Activated CD4-positive, alpha-beta T cell treated with anti-CD3 and anti-CD28 coated beads for 36 hours (primary cell): ENCODE results near the gene CRACR2B. TPM values are rescaled to one million over a fixed set of nuclear protein-coding genes. Genes with fewer than 3 reads are reported as not detected.
A peak's percentile ranks its signal among the peaks of the same experiment; 100 is the strongest.

Source experiments
- ATAC-seq: fragments of 200-7000 bp; cut with Tn5 transposase; one replicate; pipeline ENCODE4 v1.10.0; 2021; ENCODE audit warnings: mild to moderate bottlenecking, moderate library complexity
- CTCF ChIA-PET: fragments of 350-600 bp; sonication (Branson Sonifier 250); formaldehyde crosslinking; loops from one replicate; lab custom pipeline; 2021; ENCODE audit warnings: antibody characterized with exemption; lab: Charles Lee
- POLR2A ChIA-PET: fragments of 350-600 bp; sonication (Branson Sonifier 250); formaldehyde crosslinking; loops from one replicate; lab custom pipeline; 2021; ENCODE audit warnings: antibody characterized with exemption, inconsistent platforms; lab: Charles Lee
- DNase-seq: peaks from one replicate; pipeline ENCODE4 v3.0.0-alpha.2; 2020
- H3K27ac Mint-ChIP-seq: one replicate; pipeline ENCODE4 v1.8.0; 2021; ENCODE audit warnings: mixed read lengths
- H3K27me3 Mint-ChIP-seq: one replicate; pipeline ENCODE4 v1.8.0; 2021; ENCODE audit warnings: mixed read lengths
- H3K36me3 Mint-ChIP-seq: one replicate; pipeline ENCODE4 v1.8.0; 2021; ENCODE audit warnings: low read depth, mixed read lengths
- H3K4me1 Mint-ChIP-seq: one replicate; pipeline ENCODE4 v1.8.0; 2021; ENCODE audit warnings: mixed read lengths
- H3K4me3 Mint-ChIP-seq: one replicate; pipeline ENCODE4 v1.8.0; 2021; ENCODE audit warnings: mild to moderate bottlenecking, moderate library complexity, mixed read lengths
- H3K9me3 Mint-ChIP-seq: one replicate; pipeline ENCODE4 v1.8.0; 2021; ENCODE audit warnings: low read depth, mixed read lengths
- intact Hi-C, 2 experiments: fragments of 100-400 bp; cut with DNase I in 1 of 2; cut with micrococcal nuclease in 1 of 2; formaldehyde crosslinking; loops; one replicate each; pipeline versions ENCODE4 v1.14.2 to v1.15.1; 2022 to 2024; cut with DNase I, micrococcal nuclease
- total RNA-seq, 2 experiments: library from RNA; stranded (reverse); gene quantifications; one replicate each; pipeline ENCODE4 v1.2.3, GENCODE V29; 2021

Gene CRACR2B
- total RNA-seq, 2 experiments from 2014 or later = 0.33 to 0.50 TPM

- H3K27me3 Mint-ChIP-seq = no peaks in the 10 kb centered on the region
- intact Hi-C loops = no loop called here
- no peaks in the 10 kb centered on the region for H3K9me3 Mint-ChIP-seq
- CTCF ChIA-PET = no interaction called here
- DNase-seq (no peak), ATAC-seq (no peak)
- H3K4me3 Mint-ChIP-seq = no peak overlapping the region
- H3K36me3 Mint-ChIP-seq = peaks cover 25% of the 10 kb centered on the region
- peaks cover 25% of the 10 kb centered on the region for H3K4me1 Mint-ChIP-seq
- H3K27ac Mint-ChIP-seq = no peak overlapping the region
- POLR2A ChIA-PET = no interaction called here
Measured at GRCh38 chr11:815675-816432, 11.9 kb upstream of the CRACR2B start.

- ATAC-seq (no peak), DNase-seq (no peak)
- peaks cover 23% of the 10 kb centered on the region for H3K4me1 Mint-ChIP-seq
- H3K27me3 Mint-ChIP-seq = no peaks in the 10 kb centered on the region
- H3K36me3 Mint-ChIP-seq = peaks cover 20% of the 10 kb centered on the region
- ChIA-PET POLR2A (no interaction called here), CTCF (no interaction called here)
- intact Hi-C loops = no loop called here
- no peak overlapping the region for H3K4me3 Mint-ChIP-seq
- H3K27ac Mint-ChIP-seq = no peak overlapping the region
- H3K9me3 Mint-ChIP-seq = no peaks in the 10 kb centered on the region
Measured at GRCh38 chr11:816433-816779, 11.3 kb upstream of the CRACR2B start.

- ChIA-PET CTCF (interaction anchor here (1.0 to 1.5 kb wide), 2 partner anchors 9 to 30 kb away, joined by 3 read pairs; partner anchors contain the start of gene RPLP2), POLR2A (interaction anchor here (0.6 to 2.7 kb wide), 6 partner anchors 9 to 287 kb away, joined by 3 to 24 read pairs (median 6); partner anchors contain the start of genes CD151, CRACR2B and RPLP2)
- no peak for ATAC-seq
- DNase-seq = no peak
- intact Hi-C loops = loop anchor here in 1 of 2 experiments (1.0 kb wide), 4 partner anchors 9 to 92 kb away; partner anchors contain the start of genes CHID1, POLR2L, RPLP2 and TSPAN4
- peaks cover 6% of the 10 kb centered on the region for H3K36me3 Mint-ChIP-seq
- H3K4me1 Mint-ChIP-seq = peaks cover 11% of the 10 kb centered on the region
- H3K4me3 Mint-ChIP-seq = peak within 1 kb of the TSS; percentile 72
- H3K27ac Mint-ChIP-seq = no peak within 1 kb of the TSS
- no peaks in the 10 kb centered on the region for H3K27me3 Mint-ChIP-seq
- H3K9me3 Mint-ChIP-seq = no peaks in the 10 kb centered on the region
Measured at GRCh38 chr11:818396-819128, 9.2 kb upstream of the CRACR2B start, which contains the start of gene PNPLA2. PNPLA2 (plus strand) TSS chr11:818914; CDS start chr11:819719, 805 bp downstream.

GRCh38 chr11:819129-819931, 8.4 kb upstream of the CRACR2B start:
- peaks cover 11% of the 10 kb centered on the region for H3K4me1 Mint-ChIP-seq
- H3K27ac Mint-ChIP-seq = no peak overlapping the region
- DNase-seq (peak; percentile 95), ATAC-seq (peak; percentile 82)
- intact Hi-C loops = loop anchor here in 1 of 2 experiments (1.0 kb wide), 4 partner anchors 10 to 91 kb away; partner anchors contain the start of genes CHID1, POLR2L, RPLP2 and TSPAN4
- peak overlapping the region; percentile 72 for H3K4me3 Mint-ChIP-seq
- CTCF ChIA-PET = interaction anchor here (0.7 to 1.5 kb wide), 4 partner anchors 10 to 124 kb away, joined by 3 read pairs; partner anchors contain the start of genes RPLP2 and TMEM80
- no peaks in the 10 kb centered on the region for H3K27me3 Mint-ChIP-seq
- peaks cover 4% of the 10 kb centered on the region for H3K36me3 Mint-ChIP-seq
- H3K9me3 Mint-ChIP-seq = no peaks in the 10 kb centered on the region
- POLR2A ChIA-PET = interaction anchor here (0.6 to 2.7 kb wide), 8 partner anchors 8 to 288 kb away, joined by 3 to 24 read pairs (median 4); partner anchors contain the start of genes CD151, CRACR2B, RPLP2 and TSPAN4

GRCh38 chr11:819943-820649, 7.6 kb upstream of the CRACR2B start:
- H3K27ac Mint-ChIP-seq = no peak overlapping the region
- ATAC-seq (peak; percentile 74), DNase-seq (peak; percentile 95)
- peaks cover 11% of the 10 kb centered on the region for H3K4me1 Mint-ChIP-seq
- intact Hi-C loops = loop anchor here (1.0 kb wide), 7 partner anchors 10 to 314 kb away; partner anchors contain the start of genes RPLP2 (in 2 of the 2), CHID1 (in 1 of the 2), GATD1 (in 1 of the 2) and POLR2L (in 1 of the 2)
- ChIA-PET POLR2A (interaction anchor here (0.6 to 2.7 kb wide), 7 partner anchors 8 to 312 kb away, joined by 3 to 24 read pairs (median 4); partner anchors contain the start of genes CD151, CRACR2B, RPLP2 and TSPAN4), CTCF (interaction anchor here (0.7 to 1.5 kb wide), 3 partner anchors 11 to 28 kb away, joined by 3 read pairs; partner anchors contain the start of gene RPLP2)
- H3K4me3 Mint-ChIP-seq = peak overlapping the region; percentile 72
- peaks cover 9% of the 10 kb centered on the region for H3K36me3 Mint-ChIP-seq
- no peaks in the 10 kb centered on the region for H3K9me3 Mint-ChIP-seq
- H3K27me3 Mint-ChIP-seq = no peaks in the 10 kb centered on the region

- ATAC-seq (no peak), DNase-seq (no peak)
- peaks cover 10% of the 10 kb centered on the region for H3K36me3 Mint-ChIP-seq
- POLR2A ChIA-PET = interaction anchor here (0.6 to 2.7 kb wide), 5 partner anchors 9 to 313 kb away, joined by 3 to 24 read pairs (median 4); partner anchors contain the start of genes CD151, RPLP2 and TSPAN4
- no peak overlapping the region for H3K27ac Mint-ChIP-seq
- no peaks in the 10 kb centered on the region for H3K9me3 Mint-ChIP-seq
- H3K4me3 Mint-ChIP-seq = peak overlapping the region; percentile 72
- no peaks in the 10 kb centered on the region for H3K27me3 Mint-ChIP-seq
- CTCF ChIA-PET = interaction anchor here (1.1 kb wide), 1 partner anchor 12 kb away, joined by 3 read pairs; the partner anchor contains the start of gene RPLP2
- H3K4me1 Mint-ChIP-seq = peaks cover 11% of the 10 kb centered on the region
- intact Hi-C loops = loop anchor here (1.0 kb wide), 4 partner anchors 9 to 315 kb away; partner anchors contain the start of genes GATD1 (in 1 of the 2) and RPLP2 (in 1 of the 2)
Measured at GRCh38 chr11:820655-821511, 6.8 kb upstream of the CRACR2B start.

- DNase-seq (no peak), ATAC-seq (no peak)
- ChIA-PET CTCF (no interaction called here), POLR2A (interaction anchor here (0.7 kb wide), 1 partner anchor 8 kb away, joined by 3 read pairs; no protein-coding TSS in a partner anchor)
- Mint-ChIP-seq H3K4me1 (peaks cover 16% of the 10 kb centered on the region), H3K27me3 (peaks cover 2% of the 10 kb centered on the region), H3K9me3 (no peaks in the 10 kb centered on the region), H3K36me3 (peaks cover 10% of the 10 kb centered on the region), H3K27ac (no peak overlapping the region), H3K4me3 (no peak overlapping the region)
- intact Hi-C loops = no loop called here
Measured at GRCh38 chr11:821512-822371, 6.0 kb upstream of the CRACR2B start.

GRCh38 chr11:823441-824291, 4.1 kb upstream of the CRACR2B start:
- Mint-ChIP-seq H3K9me3 (no peaks in the 10 kb centered on the region), H3K4me1 (peaks cover 22% of the 10 kb centered on the region), H3K36me3 (peaks cover 10% of the 10 kb centered on the region), H3K27me3 (peaks cover 13% of the 10 kb centered on the region), H3K27ac (no peak overlapping the region), H3K4me3 (no peak overlapping the region)
- intact Hi-C loops = no loop called here
- ChIA-PET CTCF (interaction anchor here (0.7 kb wide), 1 partner anchor 80 kb away, joined by 3 read pairs; no protein-coding TSS in a partner anchor), POLR2A (no interaction called here)
- ATAC-seq = no peak
- DNase-seq = no peak
